Measurements from ENCODE around the gene PDGFRB.

GRCh38 chr5:150184006-150184405, 28.4 kb upstream of the PDGFRB start:
- no peak for TF ChIP-seq CTCF (IDR thresholded peaks at IDR 0.05)
- TF ChIP-seq HDAC2 (IDR thresholded peaks at IDR 0.05), result no peak
- no peak for TF ChIP-seq ZC3H11A (IDR thresholded peaks at IDR 0.05)
- no peak for TF ChIP-seq NR3C1 (IDR thresholded peaks at IDR 0.05)
- no peak for TF ChIP-seq KDM1A (IDR thresholded peaks at IDR 0.05; ENCODE audit: low read depth)
- TF ChIP-seq KDM5A (IDR thresholded peaks at IDR 0.05), result no peak
- TF ChIP-seq TP53 (CRISPR knock-in tag; IDR thresholded peaks at IDR 0.05), result no peak
- no peak for TF ChIP-seq CEBPB (IDR thresholded peaks at IDR 0.05)
- no peak for TF ChIP-seq BHLHE40 (IDR thresholded peaks at IDR 0.05; ENCODE audit: low read depth, low read length)
- TF ChIP-seq ESRRA (IDR thresholded peaks at IDR 0.05; ENCODE audit: borderline replicate concordance, low read length), result no peak
- no peak for TF ChIP-seq EP300 (IDR thresholded peaks at IDR 0.05)
- TF ChIP-seq RNF2 (IDR thresholded peaks at IDR 0.05; ENCODE audit: borderline replicate concordance, low read depth), result no peak
- TF ChIP-seq REST (IDR thresholded peaks at IDR 0.05), result no peak

All from A549 (cell line).